Stimulated activated CD4-positive, alpha-beta T cell treated with anti-CD3 and anti-CD28 coated beads, Interleukin-4, amount 100 ng/mL, for 4 hours (primary cell): ENCODE data around the gene ERLEC1.
A peak's percentile ranks its signal among the peaks of the same experiment; 100 is the strongest.
"Not testable (repeated sequence)": the region's sequence is repeated elsewhere in the genome, so short reads cannot be mapped to it uniquely, and the experiment has no call there.

Experiments
- DNase-seq, 2 experiments: peaks; one replicate each; pipeline ENCODE4 v3.0.0-alpha.2; 2020

Gene ERLEC1, protein sequence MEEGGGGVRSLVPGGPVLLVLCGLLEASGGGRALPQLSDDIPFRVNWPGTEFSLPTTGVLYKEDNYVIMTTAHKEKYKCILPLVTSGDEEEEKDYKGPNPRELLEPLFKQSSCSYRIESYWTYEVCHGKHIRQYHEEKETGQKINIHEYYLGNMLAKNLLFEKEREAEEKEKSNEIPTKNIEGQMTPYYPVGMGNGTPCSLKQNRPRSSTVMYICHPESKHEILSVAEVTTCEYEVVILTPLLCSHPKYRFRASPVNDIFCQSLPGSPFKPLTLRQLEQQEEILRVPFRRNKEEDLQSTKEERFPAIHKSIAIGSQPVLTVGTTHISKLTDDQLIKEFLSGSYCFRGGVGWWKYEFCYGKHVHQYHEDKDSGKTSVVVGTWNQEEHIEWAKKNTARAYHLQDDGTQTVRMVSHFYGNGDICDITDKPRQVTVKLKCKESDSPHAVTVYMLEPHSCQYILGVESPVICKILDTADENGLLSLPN

DNA sequence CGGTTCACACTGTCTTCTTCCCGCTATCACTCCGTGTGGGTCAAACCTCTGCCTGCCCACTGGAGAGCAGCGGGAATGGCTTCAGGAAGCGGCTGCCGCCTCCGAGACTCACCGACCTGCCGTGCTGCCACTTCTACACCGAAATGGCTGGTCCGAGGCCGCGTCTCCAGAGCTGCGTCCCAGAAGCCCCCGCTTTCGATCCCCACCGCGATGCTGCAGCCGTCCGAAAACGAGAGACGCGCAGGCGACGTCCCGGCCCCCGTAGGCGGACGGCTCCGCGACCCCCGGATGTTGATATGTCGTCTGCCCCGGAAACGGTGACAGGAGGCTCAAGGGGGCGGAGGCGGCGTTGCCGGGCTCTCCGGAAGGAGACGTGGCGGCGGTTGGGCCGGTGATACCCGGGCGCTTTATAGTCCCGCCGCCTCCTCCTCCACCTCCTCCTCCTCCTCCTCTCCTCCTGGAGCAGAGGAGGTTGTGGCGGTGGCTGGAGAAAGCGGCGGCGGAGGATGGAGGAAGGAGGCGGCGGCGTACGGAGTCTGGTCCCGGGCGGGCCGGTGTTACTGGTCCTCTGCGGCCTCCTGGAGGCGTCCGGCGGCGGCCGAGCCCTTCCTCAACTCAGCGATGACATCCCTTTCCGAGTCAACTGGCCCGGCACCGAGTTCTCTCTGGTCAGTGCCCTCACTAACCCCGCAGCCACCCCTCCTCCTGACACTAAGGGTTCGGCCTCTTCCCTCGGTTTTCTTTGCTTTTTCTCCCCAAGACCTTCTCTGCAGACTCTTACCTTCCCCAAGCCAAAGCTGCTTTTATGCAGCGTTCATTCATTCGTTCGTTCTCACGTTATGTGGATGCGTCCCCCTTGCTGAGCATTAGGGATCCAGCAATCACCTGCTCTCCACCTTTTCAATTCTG is at the start of gene ERLEC1, which contains the start of gene ASB3:
TSS of gene ERLEC1 (plus strand) at position 340 of the 909 bp plus-strand sequence. CDS start at position 507, 167 bp downstream.
TSS of gene ASB3 (minus strand) at position 249 of the 909 bp plus-strand sequence. CDS start 21,381 bp downstream, outside the sequence.
- peak; percentile 79 to 81 for DNase-seq

DNA sequence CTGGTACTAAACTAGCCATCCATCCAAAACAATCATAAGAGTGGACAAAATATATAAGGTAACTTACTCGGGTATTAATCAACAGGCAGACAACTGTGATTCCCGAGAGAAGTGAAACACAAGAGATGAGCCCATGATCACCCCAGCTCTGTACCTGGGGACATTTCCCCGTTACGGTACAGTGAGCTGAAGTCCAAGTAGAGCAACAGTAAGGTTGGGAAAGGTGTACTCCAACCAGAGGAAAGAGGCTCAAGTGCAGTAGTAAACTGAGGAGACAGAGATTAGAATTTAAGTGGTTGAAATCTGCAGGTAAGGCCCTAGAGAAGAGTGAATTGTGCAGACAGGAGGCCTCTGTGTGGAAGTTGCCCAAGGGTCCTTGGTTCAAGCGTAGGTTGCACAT is 49.8 kb upstream of the ERLEC1 start:
- DNase-seq, result no peak

DNA sequence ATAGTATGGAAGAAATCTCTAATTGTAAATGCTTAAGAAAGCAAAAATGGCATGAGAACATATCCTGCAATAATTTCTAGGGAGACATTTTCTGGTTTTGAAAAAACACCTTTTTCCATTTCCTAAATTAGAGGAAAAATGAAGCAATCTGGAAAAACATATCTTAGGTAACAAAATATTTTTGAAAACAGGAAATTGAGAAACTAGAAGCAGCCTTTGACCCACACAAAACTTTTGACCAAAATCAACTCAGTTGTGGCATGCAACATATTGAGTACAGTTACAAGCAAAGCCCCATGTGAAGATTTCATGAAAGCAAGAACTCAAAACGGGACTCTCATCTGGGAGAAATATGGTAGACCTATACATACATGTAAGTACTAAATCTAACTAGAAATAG is 47.8 kb upstream of the ERLEC1 start:
- no peak for DNase-seq

DNA sequence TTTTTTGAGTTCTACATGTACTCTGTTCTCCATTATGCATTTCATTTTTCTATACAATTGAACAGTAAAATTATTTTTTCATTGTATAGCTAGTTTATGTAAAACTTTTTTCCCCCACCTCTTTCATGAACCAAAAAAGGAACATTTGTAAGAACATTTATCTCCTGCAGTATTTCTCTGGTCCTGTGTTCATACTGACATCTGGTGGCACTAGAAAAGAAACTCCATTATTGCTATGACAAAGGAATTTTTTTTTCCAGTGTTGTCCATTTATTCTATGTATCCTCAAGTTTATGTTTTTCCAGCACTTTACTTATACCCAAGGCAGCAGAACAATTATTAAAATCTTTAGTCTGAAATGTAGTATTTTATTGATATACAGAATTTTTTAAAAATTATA is 46.7 kb upstream of the ERLEC1 start:
- no peak for DNase-seq

DNA sequence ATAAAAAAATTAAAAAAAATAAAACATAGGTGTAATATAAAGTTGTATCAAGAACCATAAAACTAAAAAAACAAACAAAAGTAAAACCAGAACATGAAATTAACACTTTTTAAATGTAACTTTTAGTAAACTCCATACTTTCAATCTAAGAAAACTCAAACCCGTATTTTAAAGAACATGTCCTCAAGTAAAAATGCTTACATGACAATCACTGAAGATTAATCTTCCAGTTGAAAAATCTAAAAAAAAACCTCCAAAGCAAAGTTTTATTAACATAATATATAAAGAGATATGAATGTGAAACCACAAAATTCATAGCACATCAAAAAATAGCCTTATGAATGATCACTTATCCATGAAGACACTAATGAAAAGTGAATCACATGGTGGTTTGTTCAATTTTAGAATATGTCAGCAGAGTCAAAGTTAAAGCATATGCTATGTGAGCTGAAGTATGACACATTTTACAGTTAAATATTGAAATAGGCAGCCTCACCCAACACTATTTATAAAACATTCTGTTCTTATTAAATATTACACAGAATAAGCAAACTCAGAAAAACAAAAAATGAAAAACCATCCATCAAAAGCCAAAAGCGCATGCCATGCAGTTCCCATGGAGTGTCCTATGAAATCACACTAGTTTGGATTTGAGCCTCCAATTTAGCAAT is 42.3 kb upstream of the ERLEC1 start:
- DNase-seq, result no peak

DNA sequence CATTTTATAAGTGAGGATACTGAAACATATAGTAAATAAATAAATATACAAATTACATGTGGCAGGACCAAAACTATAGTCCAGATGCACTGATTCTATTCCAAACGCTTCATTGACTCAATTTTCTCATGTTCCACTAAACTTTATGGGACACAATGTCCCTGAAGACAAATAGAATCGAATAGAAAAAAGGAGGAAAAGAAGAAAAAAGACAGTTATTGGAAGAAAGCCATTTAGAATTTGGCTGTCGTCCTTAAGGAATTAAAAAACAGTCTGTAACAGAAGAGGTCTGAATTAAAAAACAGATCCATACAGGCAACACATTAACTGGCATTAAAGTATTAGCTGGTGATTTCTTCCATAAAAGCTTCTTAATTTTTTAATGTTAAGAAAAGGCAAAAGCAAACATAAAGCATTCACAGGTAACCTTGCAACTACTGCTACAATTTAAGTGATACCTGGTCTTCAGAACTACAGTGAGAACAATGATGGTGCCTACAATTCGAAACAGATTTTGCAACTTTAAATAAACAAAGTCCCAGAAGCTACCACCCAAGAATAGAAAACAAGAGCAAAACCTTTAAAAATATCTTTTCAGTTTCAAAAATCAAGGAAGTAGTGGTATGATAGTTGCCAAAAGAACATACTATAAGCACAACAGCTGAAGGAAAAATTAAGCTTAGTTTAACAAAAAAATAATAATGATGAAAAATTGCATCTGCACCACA is 36.6 kb upstream of the ERLEC1 start:
- no peak for DNase-seq

DNA sequence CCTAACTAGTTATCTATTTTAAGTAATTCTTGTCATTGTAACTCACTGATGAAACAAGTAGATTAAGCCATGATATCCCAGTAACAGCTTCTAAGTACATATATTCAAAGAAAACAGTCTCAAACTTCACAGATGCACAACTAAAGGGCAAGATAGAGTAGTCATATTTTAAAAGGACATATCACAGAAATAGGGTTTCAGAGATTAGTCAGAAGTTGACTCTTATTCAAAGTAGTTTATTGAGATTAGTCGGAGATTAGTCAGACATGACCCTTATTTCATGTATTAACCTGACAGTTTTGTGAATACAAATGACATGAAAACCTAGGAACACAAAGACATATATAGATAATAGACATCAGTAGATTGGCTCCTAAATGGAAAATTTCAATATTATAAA is 35.1 kb upstream of the ERLEC1 start:
- DNase-seq, result no peak

DNA sequence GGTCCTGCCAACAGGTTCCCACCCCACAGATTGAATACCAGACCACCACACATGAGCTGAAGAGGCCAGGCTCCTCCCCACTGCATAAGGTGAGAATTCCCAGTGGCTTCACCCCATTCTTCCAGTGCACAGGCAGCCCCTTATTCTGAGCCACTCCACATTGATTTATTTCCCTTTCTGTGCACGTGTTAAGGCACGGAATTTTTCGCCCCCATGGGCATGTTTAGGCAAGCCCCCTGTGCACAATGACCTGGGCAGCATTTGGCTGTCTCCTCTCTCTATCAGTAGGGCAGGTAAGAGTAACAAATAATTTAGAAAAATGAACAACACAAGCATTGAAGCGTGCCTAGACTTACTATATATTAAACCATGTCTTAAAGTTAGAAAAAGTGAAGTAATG is 34.5 kb upstream of the ERLEC1 start:
- no peak for DNase-seq

DNA sequence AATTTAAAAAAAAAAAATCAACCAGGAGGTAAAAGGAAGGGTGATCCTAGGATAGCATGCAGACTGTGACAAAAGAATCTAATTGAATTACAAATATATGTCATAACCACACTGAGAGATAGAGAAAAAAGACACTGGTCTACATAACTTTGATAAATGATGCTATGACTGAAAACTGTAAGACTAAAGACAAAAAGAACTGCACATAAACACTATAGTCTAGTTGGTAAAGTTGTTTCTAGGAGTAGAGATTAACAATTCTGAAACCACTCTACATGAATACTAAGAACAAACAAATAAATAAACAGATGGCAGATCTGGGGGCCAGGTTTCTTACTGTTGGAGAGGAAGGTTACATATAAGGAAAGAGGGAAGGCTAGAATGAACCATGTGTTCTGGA is 33.8 kb upstream of the ERLEC1 start:
- no peak for DNase-seq

DNA sequence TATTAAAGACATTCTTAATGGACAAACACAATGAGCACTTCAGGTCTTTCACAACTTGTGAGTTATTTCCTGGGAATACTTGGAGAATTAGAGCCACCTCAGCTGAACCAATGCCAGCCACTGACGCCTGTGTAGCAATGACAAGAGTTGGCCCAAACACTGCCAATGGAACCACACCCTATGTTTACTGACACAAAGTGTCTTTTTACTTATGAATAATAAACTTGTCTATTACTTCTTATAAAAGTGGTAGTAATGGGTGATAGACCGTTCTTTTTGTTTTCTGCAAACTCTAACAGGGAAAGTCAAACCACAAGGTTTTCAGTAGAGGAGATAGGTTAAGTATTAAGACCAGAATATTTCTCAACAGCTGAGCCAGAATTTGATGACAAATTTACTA is 31.7 kb upstream of the ERLEC1 start:
- DNase-seq, result no peak

DNA sequence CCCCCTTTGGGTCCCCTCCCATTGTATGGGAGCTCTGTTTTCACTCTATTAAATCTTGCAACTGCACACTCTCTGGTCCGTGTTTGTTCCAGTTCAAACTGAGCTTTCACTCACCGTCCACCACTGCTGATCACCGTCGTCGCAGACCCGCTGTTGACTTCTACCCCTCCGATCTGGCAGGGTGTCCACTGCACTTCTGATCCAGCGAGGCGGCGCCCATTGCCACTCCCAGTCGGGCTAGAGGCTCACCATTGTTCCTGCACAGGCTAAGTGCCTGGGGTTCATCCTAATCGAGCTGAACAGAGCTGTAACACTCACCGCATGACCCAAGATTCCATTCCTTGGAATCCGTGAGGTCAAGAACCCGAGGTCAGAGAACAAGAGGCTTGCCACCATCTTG is 30.2 kb upstream of the ERLEC1 start:
- DNase-seq, result no peak

DNA sequence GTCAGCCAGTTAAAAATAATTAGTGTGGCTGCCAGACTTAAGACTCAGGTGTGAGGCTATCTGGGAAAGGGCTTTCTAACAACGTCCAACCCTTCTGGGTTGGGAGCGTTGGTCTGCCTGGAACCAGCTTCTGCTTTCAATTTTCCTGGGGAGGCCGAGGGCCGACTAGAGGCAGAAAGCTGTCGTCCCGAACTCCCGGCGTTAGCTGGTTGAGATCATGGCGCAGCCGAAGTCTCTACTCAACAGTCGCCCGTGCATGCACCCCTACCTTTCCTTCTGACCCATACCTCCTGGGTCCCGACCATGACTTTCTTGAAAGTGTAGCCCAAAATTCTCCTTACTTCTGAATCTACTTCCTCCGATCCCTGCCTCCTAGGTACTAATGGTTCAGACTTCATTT is 29.6 kb upstream of the ERLEC1 start:
- not testable (repeated sequence) for DNase-seq

DNA sequence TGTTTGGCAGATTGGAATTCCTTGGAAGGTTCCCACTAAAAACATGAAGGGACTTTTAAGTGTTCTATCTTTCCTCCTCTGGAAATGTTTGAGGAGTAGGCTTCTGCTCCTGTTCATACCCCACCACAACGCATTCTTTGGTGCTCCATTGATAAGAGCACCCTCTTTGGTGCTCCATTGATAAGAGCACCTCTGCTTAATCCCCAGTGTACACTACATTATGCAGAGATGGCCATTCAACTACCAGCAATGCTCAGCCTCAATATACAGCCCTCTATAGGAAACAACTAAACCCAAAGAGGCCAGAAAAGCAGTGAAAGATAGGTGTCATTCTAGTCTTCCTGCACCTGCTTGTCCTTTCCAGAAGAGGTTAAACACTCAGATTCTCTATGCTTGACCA is 21.1 kb upstream of the ERLEC1 start:
- DNase-seq, result no peak

DNA sequence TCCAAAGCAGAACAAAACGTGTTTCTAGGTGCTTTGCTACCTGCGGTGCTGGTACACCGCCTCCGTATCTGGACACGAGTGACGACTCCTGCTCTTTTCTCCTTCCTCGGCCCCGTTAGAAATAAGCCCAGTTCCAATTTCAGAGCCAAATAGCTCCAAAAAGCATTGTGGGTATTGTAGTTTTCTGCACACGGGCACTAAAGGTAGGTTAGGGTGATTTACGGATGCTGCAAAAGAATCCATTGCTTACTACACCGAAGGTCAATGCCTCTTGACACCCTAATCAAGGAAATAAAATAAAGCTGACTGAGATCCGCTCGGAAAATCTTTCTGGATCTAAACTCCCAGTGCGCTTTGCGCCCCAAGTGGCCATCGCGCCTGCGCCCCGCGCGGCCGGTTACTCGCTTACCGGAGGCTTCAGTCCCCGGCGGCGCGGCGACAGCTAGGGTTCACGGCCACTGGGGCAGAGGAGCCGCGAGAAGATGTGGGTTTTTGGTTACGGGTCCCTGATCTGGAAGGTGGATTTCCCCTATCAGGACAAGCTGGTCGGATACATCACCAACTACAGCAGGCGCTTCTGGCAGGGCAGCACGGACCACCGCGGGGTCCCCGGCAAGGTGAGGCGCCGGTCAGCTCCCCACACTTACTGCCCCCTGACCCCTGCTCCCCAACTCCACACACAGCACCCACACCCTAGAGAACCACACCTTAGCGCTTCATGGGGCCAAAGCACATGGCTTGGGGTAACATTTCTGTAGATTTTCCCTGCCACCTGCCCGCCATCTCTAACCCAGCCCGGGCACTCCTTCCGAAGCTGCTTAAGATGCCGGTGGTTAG is 19.2 kb upstream of the ERLEC1 start, which contains the start of gene CHAC2:
TSS of gene CHAC2 (plus strand) at position 400 of the 837 bp plus-strand sequence. CDS start at position 483, 83 bp downstream.
- DNase-seq, result peak; percentile 76 to 87

DNA sequence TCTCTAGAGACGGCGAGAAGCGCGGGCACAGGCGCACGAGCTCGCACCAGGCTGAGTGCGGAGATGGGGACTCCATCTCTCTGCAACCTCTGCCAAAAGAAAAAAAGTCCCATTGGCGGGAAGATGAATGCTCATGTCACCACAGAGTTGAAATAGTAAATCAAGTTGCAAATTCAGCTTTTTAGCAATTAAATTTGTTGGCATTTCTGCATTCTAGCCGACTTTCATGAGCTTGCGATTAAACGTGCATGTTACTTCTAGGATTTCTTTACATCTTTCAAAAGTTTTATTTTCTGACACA is 18.7 kb upstream of the ERLEC1 start:
- DNase-seq, result peak in 1 of 2 experiments; percentile 44

DNA sequence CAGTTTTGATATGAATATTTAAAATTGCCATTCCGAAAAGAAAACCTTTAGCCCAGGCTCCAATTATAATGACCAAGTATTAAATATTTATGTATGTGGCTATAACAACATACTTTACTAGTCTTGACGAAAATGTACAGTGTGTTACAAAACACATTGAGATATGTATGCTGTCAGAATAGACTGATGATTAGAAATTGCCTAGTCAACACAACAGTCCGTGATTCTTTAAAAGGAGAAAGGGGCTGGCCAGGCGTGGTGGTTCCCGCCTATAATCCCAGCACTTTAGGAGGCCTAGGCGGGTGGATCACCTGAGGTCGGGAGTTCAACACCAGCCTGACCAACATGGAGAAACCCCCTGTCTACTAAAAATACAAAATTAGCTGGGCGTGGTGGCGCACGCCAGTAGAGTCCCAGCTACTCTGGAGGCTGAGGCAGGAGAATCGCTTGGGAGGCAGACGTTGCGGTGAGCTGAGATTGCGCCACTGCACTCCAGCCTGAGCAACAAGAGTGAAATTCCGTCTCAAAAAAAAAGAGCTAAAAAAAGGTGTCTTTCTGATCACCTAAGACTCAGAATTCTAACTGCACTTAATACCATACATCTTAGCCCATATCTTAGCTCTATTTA is 17.4 kb upstream of the ERLEC1 start:
- DNase-seq, result no peak

DNA sequence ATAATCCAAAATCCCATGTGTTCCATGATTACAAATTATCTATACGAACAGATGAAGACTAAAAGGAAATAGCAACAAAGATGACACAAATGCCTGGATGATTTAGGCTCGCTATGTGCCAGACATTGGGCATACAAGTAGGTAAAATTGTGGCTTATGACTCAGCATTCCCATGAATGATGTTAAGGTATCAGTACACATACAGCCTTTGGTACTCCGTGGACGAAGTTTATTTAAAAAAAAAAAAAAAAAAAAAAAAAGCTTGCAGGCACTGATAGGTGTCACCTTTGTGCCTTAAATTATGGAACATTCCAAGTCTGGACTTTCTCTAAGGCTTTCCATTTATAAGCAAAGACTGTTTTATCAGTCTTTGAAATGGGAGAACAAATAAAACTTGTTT is 16.6 kb upstream of the ERLEC1 start:
- no peak for DNase-seq

DNA sequence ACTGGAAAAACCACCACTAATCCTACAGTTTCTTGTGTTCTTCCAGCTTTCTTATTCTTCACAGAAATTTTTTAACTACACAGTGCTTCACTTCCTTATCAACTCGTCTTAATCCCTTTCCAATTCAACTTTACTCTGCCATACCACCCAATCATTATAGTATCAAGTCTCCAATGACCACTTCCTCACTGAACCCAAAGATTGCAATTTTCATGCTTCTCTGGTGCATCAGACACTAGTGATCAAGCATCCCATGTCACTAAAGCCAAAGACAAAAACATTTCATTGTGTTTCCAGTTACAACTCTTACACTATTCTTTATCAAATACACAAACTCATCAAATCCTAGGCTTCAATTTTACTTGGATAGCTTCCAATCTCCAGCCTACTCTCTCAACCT is 9.7 kb upstream of the ERLEC1 start:
- DNase-seq, result no peak

DNA sequence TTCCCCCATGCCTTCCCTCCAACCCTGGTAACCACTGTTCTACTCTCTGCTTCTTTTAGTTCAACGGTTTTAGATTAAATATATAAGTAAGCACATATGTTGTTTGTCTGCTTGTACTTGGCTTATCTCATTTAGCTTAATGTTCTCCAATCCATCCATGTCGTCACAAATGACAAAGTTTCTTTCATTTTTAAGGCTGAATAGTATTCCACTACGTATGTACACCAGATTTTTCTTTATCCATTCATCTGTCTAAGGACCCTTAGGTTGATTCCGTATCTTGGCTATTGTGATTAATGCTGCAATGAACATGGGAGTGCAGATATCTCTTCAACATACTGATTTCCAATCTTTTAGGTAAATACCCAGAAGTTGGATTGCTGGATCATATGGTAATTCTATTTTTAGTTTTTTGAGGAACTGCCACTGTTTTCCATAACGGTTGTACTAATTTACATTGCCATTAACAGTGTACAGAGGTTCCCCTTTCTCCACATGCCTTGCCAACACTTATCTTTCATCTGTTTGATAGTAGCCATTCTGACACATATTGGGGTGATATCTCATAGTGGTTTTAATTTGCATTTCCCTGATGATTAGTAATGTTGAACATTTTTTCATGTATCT is 8.2 kb upstream of the ERLEC1 start:
- no peak for DNase-seq

DNA sequence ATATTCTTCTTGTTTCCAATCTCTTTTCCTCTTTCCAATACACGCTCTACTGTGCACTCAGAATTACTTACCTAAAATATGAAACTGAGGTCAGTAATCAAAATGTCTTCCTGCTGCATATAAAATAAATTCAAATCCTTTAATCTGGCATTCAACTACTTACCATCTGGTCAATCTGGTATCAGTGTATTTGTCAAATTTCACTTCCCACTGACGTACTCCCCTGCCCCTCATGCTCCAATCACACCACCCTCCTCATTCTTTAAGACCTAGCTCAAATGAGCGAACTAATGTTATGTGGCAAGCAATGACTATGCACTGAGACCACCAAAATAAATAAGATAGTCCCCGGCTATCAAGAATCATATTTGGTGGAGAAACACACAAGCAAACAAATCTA is 6.8 kb upstream of the ERLEC1 start:
- no peak for DNase-seq

DNA sequence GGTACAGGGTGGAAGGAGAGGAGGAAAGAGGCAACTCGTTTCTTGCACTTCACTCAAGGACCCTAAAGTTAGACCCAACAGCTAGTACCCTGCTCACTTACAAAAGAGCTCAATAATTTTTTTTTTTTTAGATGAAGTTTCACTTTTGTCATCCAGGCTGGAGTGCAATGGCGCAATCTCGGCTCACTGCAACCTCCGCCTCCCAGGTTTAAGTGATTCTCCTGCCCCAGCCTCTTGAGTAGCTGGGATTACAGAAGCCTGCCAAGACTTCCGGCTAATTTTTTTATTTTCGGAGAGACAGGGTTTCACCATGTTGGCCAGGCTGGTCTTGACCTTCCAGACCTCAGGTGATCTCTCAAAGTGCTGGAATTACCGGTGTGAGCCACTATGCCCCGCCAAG is 4.2 kb upstream of the ERLEC1 start:
- DNase-seq, result no peak
